Panc1 (cell line): Measurements from ENCODE around the gene CISD3. TPM values are rescaled to one million over a fixed set of nuclear protein-coding genes. Genes with fewer than 3 reads are reported as not detected.

Experiments used
- ATAC-seq: fragments of 200-7000 bp; cut with Tn5 transposase; 2 replicates; pipeline ENCODE4 v1.9.1; 2020; ENCODE audit warnings: mild to moderate bottlenecking, moderate library complexity
- BruUV-seq: library from RNA; stranded (reverse); fragments of 400-500 nt; replicated peaks from 2 replicates; lab custom pipeline; 2021; lab: Mats Ljungman, UMichigan
- CTCF ChIA-PET: fragments of 300-600 bp; sonication (Branson Sonifier 250); formaldehyde crosslinking; loops from one replicate; lab custom pipeline; 2022; ENCODE audit warnings: antibody characterized with exemption; lab: Charles Lee
- POLR2A ChIA-PET: fragments of 300-600 bp; sonication (Branson Sonifier 250); formaldehyde crosslinking; loops from one replicate; lab custom pipeline; 2022; ENCODE audit warnings: antibody characterized with exemption; lab: Charles Lee
- DNase-seq: peaks from one replicate; pipeline ENCODE4 v3.0.0-alpha.2; 2010; ENCODE audit warnings: low read depth, low spot score
- H3K27ac ChIP-seq: 2 replicates; pipeline ENCODE4 v1.5.1; 2011; ENCODE audit warnings: mild to moderate bottlenecking, low read length, inconsistent platforms
- H3K27me3 ChIP-seq: fragments of 200-500 bp; sonication (Bioruptor generic); 2 replicates; pipeline ENCODE4 v1.6.0; 2014; ENCODE audit warnings: low read length, inconsistent platforms; ENCODE audit not compliant: control insufficient read depth, insufficient read depth
- H3K36me3 ChIP-seq: fragments of 200-500 bp; sonication (Bioruptor generic); 2 replicates; pipeline ENCODE4 v1.5.1; 2014; ENCODE audit warnings: inconsistent platforms, mild to moderate bottlenecking, low read length, moderate library complexity; ENCODE audit not compliant: control insufficient read depth, insufficient read depth
- H3K4me1 ChIP-seq: 2 replicates; pipeline ENCODE4 v1.5.1; 2011; ENCODE audit warnings: inconsistent platforms, mild to moderate bottlenecking, low read length, moderate library complexity; ENCODE audit not compliant: control insufficient read depth, insufficient read depth
- H3K4me3 ChIP-seq, 2 experiments: 2 replicates each; pipeline ENCODE4 v1.5.1; 2011 to 2012; ENCODE audit warnings: low read depth in 2 of 2, low read length in 2 of 2, mild to moderate bottlenecking in 2 of 2, inconsistent platforms in 1 of 2, moderate library complexity in 1 of 2
- H3K9me3 ChIP-seq: fragments of 200-500 bp; sonication (Bioruptor generic); 2 replicates; pipeline ENCODE4 v1.5.1; 2014; ENCODE audit warnings: low read depth, mild to moderate bottlenecking, inconsistent platforms, low read length, moderate library complexity; ENCODE audit not compliant: control insufficient read depth, insufficient read depth
- POLR2AphosphoS5 ChIP-seq: IDR thresholded peaks from 2 replicates; pipeline ENCODE4 v1.6.1; 2012; ENCODE audit warnings: mild to moderate bottlenecking, low read depth, low read length, moderate library complexity
- SIN3A ChIP-seq: IDR thresholded peaks from 2 replicates; pipeline ENCODE4 v1.6.1; 2012; ENCODE audit warnings: low read depth, mild to moderate bottlenecking, low read length, moderate library complexity, borderline replicate concordance; ENCODE audit not compliant: insufficient read depth
- TCF7L2 ChIP-seq: IDR thresholded peaks from 2 replicates; pipeline ENCODE4 v1.6.1; 2011; ENCODE audit warnings: mild to moderate bottlenecking, low read depth, low read length, inconsistent platforms
- in situ Hi-C: cut with HindIII; loops from 2 replicates; pipeline ENCODE4 v1.10.0; 2016; ENCODE audit warnings: low sequenced_read_pairs, low pct_unique_long_range_greater_than_20kb
- intact Hi-C: fragments of 100-400 bp; cut with micrococcal nuclease; formaldehyde crosslinking; loops from one replicate; pipeline ENCODE4 v1.10.0; 2022; ENCODE audit not compliant: unreplicated experiment
- total RNA-seq: library from RNA; stranded (reverse); gene quantifications from one replicate; pipeline ENCODE4 v1.2.1, GENCODE V29; 2021; ENCODE audit not compliant: unreplicated experiment
- TF ChIP-seq, protein P1 (sequence below): fragments of 450-650 bp; IDR thresholded peaks from 2 replicates; pipeline ENCODE4 v1.5.1; 2017; ENCODE audit warnings: mild to moderate bottlenecking
- TF ChIP-seq, protein P2 (sequence below), 2 experiments: IDR thresholded peaks; 2 replicates each; pipeline ENCODE4 v1.6.1; 2011 to 2012; ENCODE audit warnings: low read depth in 2 of 2, control low read depth in 1 of 2, low read length in 1 of 2, mild to moderate bottlenecking in 1 of 2, moderate library complexity in 1 of 2; ENCODE audit not compliant: insufficient read depth in 1 of 2

Gene CISD3
- total RNA-seq, 1 experiment from 2014 or later = 45.0 TPM

DNA sequence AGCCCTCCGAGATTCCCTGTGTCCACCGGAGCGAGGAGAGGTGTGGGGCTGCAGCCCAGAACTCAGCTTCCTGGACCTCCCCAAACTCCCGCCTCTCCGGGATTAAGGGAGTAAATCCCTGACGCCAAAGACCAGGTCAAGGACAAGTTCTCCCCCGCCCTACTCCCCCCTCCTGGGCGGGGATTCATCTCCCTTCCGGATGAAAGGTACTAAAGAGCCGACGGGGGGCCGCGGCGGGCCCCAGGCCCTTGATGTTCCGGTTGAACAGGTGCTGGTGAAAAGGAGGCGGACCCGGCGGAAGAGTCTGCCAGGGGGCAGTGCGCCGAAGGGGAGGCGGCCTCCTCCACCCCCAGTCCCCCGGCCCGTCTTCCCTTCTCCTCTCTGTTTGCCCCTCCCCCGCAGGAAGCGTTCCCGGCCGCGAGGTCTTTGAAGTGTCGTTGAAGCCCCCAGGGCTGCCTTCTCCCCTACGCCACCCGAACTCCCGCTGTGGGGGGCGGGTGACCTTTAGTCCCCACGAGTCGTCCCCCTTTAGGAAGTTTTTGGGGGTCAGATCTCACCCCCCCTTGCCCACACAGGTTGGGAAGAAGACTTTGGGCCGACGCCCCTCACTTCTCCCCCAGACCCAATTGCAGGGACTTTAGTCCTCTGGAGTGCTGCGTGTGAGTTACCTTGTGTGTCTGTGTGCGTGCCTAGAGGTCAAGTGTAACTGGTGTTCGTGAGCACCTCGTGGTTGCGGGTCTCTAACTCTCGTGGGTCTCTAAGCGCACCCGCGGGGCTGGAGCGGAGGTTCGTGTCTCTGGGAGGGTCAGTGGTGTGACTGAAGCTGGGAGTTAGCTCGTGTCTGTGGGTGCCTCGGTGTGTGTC is 26.2 kb upstream of the CISD3 start:
- intact Hi-C loops (no loop called here), in situ Hi-C loops (no loop called here)
- CTCF ChIA-PET = no interaction called here
- Histone ChIP-seq H3K36me3 (no peaks in the 10 kb centered on the region; the same call in 1 of the 2 replicates), H3K27ac (peak overlapping the region; percentile 90), H3K4me3 (peak overlapping the region; percentile 67 to 82), H3K9me3 (no peaks in the 10 kb centered on the region), H3K27me3 (no peaks in the 10 kb centered on the region), H3K4me1 (peaks cover 10% of the 10 kb centered on the region)
- TF ChIP-seq, protein P1, sequence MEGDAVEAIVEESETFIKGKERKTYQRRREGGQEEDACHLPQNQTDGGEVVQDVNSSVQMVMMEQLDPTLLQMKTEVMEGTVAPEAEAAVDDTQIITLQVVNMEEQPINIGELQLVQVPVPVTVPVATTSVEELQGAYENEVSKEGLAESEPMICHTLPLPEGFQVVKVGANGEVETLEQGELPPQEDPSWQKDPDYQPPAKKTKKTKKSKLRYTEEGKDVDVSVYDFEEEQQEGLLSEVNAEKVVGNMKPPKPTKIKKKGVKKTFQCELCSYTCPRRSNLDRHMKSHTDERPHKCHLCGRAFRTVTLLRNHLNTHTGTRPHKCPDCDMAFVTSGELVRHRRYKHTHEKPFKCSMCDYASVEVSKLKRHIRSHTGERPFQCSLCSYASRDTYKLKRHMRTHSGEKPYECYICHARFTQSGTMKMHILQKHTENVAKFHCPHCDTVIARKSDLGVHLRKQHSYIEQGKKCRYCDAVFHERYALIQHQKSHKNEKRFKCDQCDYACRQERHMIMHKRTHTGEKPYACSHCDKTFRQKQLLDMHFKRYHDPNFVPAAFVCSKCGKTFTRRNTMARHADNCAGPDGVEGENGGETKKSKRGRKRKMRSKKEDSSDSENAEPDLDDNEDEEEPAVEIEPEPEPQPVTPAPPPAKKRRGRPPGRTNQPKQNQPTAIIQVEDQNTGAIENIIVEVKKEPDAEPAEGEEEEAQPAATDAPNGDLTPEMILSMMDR = no peak
- TF ChIP-seq SIN3A = no peak
- TF ChIP-seq POLR2AphosphoS5 = no peak
- peak; percentile 98 for TF ChIP-seq TCF7L2
- TF ChIP-seq, protein P2, sequence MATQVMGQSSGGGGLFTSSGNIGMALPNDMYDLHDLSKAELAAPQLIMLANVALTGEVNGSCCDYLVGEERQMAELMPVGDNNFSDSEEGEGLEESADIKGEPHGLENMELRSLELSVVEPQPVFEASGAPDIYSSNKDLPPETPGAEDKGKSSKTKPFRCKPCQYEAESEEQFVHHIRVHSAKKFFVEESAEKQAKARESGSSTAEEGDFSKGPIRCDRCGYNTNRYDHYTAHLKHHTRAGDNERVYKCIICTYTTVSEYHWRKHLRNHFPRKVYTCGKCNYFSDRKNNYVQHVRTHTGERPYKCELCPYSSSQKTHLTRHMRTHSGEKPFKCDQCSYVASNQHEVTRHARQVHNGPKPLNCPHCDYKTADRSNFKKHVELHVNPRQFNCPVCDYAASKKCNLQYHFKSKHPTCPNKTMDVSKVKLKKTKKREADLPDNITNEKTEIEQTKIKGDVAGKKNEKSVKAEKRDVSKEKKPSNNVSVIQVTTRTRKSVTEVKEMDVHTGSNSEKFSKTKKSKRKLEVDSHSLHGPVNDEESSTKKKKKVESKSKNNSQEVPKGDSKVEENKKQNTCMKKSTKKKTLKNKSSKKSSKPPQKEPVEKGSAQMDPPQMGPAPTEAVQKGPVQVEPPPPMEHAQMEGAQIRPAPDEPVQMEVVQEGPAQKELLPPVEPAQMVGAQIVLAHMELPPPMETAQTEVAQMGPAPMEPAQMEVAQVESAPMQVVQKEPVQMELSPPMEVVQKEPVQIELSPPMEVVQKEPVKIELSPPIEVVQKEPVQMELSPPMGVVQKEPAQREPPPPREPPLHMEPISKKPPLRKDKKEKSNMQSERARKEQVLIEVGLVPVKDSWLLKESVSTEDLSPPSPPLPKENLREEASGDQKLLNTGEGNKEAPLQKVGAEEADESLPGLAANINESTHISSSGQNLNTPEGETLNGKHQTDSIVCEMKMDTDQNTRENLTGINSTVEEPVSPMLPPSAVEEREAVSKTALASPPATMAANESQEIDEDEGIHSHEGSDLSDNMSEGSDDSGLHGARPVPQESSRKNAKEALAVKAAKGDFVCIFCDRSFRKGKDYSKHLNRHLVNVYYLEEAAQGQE (IDR thresholded peaks at IDR 0.05; ENCODE audit: insufficient read depth in 1 of 2, low read depth in 2 of 2, low read length in 1 of 2) = no peak
- POLR2A ChIA-PET = no interaction called here
- DNase-seq (no peak), ATAC-seq (peak; percentile 37)
- no TSS peak for BruUV-seq

DNA sequence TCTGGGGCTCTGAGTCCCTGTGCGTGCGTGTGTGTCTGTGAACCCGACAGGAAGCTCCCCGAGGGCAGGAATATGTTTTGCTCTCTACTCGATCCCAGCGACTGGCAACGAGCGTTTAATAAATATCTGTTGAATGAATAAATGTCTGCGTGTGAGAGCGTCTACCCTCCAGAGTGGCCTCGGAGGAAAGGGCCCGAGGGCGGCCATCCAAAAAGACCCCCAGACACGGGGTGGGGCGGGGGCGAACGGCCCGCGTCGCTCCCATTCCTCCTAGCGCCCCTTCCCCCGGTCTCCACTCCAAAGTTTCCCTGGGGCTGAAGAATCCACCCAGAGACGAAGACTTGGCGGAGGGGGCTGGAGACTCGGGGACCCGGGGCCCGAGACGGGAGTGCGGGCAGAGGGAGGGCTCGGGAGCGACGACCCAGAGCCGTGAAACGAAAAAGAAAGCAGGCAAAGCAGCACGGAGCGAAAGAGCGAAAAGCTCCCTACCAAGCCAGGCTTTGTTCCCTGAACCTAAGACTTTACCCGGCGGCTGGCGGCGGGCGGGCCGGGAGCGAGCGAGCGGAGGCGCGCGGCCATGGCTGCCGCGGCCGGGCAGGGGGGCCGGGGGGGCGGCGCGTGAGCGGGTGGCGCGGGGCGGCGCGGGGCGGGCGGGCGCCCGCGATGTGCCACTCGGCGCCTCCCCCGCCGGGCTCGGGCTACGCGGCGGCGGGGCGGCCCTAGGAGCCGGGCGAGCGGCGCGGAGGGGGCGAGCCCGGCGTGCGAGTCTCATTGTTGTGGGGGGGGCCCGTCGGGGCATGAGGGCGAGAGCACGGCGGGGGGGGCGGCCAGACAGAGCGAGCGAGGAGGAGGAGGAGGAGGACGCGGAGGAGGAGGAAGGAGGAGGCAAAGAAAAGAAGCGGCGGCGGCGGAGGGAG is 25.3 kb upstream of the CISD3 start, which contains the start of gene MLLT6:
Gene MLLT6, plus strand, starts transcription at position 668 of the 917 bp plus-strand sequence. CDS start 360 bp downstream, outside the sequence.
- no TSS peak for BruUV-seq
- in situ Hi-C loops = no loop called here
- Histone ChIP-seq H3K36me3 (no peaks in the 10 kb centered on the region; the same call in 1 of the 2 replicates), H3K4me1 (peaks cover 10% of the 10 kb centered on the region), H3K27me3 (no peaks in the 10 kb centered on the region), H3K4me3 (peak within 1 kb of the TSS; percentile 67 to 82), H3K9me3 (no peaks in the 10 kb centered on the region), H3K27ac (peak within 1 kb of the TSS; percentile 90)
- ChIA-PET POLR2A (interaction anchor here (0.6 kb wide), 1 partner anchor 158 kb away, joined by 7 read pairs; no protein-coding TSS in a partner anchor), CTCF (no interaction called here)
- TF ChIP-seq SIN3A = 0 out of 2 replicates have a peak, but pooled peaks have one; percentile 20
- TF ChIP-seq, protein P2 (IDR thresholded peaks at IDR 0.05; ENCODE audit: insufficient read depth in 1 of 2, low read depth in 2 of 2, low read length in 1 of 2) = no peak
- ATAC-seq (peak; percentile 45), DNase-seq (no peak)
- intact Hi-C loops = no loop called here
